Effector CD8-positive, alpha-beta T cell (primary cell): Measurements from ENCODE around the gene B4GALT2.

Source experiments
- DNase-seq: peaks from one replicate; lab custom pipeline; 2025; lab: John Stamatoyannopoulos, UW
- total RNA-seq, 4 experiments: gene quantifications; one replicate each; lab custom pipeline; 2026; lab: John Stamatoyannopoulos, UW

The B4GALT2 gene, protein sequence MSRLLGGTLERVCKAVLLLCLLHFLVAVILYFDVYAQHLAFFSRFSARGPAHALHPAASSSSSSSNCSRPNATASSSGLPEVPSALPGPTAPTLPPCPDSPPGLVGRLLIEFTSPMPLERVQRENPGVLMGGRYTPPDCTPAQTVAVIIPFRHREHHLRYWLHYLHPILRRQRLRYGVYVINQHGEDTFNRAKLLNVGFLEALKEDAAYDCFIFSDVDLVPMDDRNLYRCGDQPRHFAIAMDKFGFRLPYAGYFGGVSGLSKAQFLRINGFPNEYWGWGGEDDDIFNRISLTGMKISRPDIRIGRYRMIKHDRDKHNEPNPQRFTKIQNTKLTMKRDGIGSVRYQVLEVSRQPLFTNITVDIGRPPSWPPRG
- total RNA-seq: 4.6 to 25.1 (median 6.2) reads per million in 4 experiments

DNA sequence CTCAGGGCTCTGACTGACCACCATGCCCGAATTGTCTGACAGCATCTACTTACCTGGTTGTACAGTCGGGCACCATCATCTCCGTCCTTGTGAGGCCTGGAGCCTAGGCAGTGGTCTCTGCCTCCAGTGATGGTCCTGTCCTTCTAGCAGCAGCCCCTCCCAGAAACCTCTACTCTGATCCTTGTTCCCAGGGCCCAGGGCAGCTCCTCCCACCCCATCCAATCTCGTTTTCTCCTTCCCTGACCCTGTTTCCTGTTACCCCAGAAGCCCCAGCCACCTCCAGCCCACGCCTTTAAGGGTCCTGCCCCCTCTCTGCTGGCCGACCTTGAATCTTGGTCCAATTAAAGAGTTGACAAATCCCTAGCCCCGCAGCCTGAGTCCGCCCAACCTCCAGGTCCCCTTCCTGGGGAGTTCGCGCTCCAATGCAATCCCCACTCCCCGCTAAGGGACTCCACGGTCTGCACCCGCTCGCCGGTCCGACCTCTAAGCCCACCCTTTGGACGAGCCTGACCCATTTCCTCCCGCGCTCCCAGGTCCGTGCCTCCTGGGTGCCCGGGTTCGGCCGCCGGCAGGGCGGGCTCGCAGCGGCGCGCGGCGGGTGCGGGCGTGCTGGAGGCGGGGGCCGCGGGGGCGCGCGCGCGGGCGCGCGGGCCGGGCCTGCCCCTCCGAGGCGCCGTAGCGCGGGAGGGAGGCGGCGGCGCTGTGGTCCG, at the start of gene B4GALT2:
Gene B4GALT2, plus strand, starts transcription at position 660 of the 710 bp plus-strand sequence. CDS start 1,951 bp downstream, outside the sequence.
- no peak for DNase-seq

DNA sequence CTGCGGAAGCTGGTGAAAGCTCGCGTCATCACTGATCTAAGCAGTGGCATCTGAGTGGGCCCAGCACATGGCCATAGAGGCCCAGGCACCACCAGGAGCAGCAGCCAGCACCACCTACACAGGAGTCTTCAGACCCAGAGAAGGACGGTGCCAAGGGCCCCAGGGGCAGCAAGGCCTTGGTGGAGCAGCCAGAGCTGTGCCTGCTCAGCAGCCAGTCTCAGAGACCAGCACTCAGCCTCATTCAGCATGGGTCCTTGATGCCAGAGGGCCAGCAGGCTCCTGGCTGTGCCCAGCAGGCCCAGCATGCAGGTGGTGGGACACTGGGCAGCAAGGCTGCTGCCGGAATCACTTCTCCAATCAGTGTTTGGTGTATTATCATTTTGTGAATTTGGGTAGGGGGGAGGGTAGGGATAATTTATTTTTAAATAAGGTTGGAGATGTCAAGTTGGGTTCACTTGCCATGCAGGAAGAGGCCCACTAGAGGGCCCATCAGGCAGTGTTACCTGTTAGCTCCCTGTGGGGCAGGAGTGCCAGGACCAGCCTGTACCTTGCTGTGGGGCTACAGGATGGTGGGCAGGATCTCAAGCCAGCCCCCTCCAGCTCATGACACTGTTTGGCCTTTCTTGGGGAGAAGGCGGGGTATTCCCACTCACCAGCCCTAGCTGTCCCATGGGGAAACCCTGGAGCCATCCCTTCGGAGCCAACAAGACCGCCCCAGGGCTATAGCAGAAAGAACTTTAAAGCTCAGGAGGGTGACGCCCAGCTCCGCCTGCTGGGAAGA, 48.7 kb upstream of the B4GALT2 start:
- no peak for DNase-seq

DNA sequence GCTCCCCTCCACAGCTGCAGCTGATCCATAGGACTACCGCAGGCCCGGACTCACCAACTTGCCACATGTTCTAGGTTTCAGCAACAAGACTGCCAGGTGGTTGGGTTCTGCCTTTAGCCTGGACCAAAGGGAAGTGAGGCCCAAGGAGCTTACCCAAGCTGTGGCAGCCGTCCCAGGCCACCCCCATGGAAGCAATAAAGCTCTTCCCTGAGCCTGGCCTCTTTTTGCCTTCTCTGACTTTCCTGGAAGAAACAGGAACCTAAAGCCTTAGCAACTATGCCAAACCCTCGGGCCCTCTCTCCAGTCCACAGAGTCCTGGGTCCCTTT, 48.1 kb upstream of the B4GALT2 start:
- DNase-seq: no peak

DNA sequence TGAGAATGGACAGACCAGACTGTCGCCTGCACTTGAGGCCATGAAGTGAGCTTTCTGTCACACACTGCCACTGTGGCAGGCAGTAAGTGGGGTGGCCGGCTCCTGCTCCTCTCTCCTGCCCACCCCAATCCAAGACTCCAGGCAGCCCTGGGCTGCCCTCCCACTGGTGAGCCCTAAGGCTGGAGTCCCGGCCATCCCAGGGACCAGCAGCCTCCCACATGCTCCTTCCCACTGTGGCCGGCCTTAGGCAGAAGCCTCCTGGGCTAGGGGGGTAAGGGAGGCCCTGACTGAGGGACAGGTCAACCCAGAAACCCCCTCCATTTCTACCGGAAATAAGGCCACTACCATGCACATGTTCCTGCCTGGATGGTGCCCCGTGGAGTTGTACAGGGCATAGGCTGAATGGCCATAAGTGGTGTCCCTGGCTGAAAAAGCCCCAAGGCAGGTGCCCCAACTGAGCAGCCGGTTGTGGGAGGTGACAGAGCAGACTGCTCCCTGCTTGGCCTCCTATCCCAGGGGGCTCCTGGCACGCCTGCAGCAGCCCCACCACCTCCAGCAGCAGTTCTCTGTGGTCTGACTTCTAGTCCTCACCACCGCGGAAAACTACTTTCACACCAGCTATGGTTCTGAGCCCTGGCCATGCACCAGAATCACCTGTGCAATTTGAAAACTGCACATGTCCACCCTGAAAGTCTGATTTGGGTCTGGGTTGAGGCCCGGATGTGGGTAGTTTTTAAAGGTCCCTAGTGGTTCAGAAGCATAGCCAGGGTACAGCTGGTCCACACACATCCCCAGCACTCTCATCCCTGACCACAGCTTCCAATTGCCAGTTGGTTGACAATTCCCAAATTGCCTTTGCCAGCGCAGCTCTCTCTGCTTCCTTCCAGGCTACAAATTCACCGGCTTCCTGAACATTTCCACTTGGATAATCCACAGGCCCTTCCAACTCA, 47.0 kb upstream of the B4GALT2 start:
- DNase-seq: no peak

DNA sequence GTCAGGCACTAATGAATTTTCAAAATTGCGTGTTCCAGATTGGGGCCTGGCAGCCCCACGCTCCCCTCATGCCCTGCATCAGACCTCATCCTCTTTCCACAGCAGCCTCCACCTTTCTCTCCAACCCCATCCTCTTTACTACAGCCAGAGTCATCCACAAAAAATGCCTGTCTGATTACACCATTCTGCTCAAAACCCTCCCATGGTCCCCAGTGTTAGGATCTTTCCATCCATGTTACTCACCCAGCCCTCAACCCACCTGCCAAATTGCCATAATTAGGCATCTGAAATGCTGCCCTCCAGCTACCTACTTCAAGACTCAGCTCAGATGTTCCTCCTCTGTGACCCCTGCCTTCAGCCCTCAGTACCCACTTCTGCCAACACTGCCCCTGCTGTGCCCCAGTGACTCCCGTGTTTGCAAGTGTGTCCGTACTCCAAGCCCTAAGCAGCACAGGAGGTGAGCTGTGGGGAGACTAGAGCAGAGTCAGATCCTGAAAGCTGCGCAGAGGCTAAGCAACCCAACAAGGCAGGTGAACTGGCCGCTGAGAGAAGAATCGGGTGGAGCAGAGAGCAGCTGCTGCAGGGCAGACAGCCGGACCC, 46.1 kb upstream of the B4GALT2 start:
- no peak for DNase-seq

DNA sequence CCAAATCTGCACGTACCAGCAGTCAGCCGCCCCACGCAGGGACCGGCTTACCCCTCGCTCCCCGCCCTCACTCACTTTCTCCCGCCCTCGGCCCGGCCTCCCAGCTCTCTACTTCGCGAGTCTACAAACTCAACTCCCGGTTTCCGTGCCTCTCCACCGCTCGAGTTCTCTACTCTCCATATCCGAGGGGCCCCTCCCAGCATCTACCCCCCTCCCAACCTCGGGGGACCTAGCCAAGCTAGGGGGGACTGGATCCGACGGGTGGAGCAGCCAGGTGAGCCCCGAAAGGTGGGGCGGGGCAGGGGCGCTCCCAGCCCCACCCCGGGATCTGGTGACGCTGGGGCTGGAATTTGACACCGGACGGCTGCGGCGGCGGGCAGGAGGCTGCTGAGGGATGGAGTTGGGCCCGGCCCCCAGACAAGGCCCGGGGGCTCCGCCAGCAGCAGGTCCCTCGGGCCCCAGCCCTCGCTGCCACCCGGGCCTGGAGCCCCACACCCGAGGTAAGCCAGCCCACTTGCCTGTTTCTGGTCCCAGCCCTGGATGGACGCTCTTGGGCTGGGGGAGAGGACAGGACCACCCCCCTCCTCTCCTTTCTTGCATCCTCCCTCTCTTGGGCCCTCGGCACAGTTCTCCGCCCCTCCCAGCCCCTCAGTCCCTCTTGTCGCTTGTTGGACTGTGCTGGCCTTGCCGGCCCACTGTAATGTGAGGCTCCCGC, 45.5 kb upstream of the B4GALT2 start, which contains the start of gene ARTN:
Gene ARTN, plus strand, starts transcription at position 416 of the 715 bp plus-strand sequence. CDS start 1,856 bp downstream, outside the sequence.
- DNase-seq: no peak

DNA sequence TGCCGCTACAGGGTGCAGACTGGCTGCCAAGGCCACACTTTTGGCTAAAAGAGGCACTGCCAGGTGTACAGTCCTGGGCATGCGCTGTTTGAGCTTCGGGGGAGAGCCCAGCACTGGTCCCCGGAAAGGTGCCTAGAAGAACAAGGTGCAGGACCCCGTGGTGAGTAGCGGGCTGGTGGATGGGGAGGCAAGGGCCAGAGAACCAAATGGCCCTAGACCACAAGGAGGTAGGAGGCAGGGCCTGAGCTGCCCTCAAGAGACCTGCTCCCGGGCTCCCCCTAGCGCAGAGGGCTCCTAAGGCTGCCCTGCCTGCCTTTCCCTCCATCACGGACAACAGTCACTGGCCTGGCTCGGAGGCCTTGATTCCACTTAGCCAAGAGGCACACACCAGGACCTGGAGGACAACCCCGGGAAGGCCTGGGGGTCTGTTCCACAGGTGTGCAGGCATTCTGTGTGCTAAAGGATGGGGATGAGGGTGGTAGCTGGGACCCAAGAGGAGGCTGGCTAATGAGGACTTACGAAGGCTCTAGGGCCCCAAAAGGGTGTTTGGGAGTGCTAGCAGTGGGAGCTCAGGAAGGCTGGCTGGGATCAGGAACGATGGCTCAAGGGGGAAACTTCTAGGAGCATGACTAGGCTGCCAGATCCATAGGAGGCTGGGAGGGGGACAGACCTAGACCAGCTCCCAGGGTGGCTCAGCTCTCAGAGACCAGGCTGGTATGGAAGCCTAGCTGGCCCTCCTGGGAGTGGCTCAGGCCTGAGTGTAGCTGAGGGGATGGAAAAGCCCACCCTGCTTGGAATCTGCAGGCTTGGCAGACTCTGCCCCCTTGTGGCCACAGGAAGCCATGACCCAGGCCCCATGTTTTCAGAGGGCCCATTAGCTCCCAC, 44.7 kb upstream of the B4GALT2 start:
- DNase-seq: peak; percentile 30

DNA sequence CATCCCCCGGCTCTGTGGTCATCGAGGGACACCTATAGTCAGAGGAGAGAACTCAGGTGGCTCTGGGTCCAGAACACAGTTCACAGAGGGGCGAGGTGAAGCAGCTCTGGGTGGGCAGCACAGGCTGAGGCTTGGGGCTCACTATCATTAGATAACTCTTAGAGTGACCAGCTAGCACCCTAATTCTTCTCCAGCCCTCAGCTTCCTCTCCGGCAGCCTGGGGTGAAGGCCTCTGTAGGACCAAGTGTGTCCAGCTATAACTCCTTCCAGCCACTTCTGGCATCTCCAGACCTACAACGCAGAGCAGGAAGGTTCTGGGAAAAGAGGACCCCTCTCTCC, 44.1 kb upstream of the B4GALT2 start:
- DNase-seq: no peak

DNA sequence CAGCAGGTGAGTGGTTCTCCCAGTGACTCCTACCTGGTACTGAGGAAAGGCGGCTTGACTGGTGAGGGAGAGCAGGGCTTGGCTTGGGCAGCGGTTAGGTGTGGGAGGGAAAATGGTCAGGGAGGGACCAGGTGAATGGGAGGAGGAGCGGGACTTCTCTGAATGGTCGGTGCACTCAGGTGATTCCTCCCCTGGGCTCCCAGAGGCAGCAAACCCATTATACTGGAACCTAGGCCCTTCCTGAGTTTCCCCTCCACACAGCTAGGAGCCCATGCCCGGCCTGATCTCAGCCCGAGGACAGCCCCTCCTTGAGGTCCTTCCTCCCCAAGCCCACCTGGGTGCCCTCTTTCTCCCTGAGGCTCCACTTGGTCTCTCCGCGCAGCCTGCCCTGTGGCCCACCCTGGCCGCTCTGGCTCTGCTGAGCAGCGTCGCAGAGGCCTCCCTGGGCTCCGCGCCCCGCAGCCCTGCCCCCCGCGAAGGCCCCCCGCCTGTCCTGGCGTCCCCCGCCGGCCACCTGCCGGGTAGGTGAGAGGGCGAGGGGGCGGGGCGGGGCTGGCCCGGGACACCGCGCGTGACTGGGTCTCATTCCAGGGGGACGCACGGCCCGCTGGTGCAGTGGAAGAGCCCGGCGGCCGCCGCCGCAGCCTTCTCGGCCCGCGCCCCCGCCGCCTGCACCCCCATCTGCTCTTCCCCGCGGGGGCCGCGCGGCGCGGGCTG, 43.1 kb upstream of the B4GALT2 start:
- DNase-seq: no peak

DNA sequence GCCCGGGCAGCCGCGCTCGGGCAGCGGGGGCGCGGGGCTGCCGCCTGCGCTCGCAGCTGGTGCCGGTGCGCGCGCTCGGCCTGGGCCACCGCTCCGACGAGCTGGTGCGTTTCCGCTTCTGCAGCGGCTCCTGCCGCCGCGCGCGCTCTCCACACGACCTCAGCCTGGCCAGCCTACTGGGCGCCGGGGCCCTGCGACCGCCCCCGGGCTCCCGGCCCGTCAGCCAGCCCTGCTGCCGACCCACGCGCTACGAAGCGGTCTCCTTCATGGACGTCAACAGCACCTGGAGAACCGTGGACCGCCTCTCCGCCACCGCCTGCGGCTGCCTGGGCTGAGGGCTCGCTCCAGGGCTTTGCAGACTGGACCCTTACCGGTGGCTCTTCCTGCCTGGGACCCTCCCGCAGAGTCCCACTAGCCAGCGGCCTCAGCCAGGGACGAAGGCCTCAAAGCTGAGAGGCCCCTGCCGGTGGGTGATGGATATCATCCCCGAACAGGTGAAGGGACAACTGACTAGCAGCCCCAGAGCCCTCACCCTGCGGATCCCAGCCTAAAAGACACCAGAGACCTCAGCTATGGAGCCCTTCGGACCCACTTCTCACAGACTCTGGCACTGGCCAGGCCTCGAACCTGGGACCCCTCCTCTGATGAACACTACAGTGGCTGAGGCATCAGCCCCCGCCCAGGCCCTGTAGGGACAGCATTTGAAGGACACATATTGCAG, 42.4 kb upstream of the B4GALT2 start:
- no peak for DNase-seq

DNA sequence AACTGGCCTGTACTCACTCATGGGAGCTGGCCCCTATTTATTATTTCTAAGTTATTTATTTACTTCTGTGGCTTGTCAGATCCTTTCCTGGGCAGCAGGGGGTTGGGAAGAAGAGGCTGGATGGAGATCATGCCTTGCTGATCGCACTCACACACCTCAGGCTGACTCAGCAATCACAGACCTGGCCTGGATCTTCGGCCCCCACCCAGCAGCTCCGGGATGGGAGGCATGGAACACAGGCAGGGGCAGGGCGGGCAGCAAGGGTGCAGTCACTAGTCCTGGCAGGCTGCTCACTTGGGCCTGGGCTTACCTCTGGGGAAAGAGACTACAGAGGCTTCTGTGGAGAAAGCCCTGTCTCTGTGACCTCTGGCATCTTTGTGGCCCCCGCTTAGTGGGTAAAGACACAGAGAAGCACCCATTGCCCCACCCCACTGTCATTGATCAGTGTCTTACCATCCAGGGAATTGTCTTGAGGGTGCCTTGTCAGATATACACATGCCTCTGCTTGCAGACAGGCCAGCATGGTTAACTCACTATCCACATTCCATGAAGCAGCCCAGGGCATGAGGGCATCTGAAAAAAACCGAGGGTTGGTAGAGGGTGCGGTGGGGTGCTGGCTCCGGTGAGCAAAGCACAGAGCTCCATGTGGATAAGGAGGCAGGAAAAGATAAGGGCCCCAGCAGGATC, 41.7 kb upstream of the B4GALT2 start:
- DNase-seq: no peak

DNA sequence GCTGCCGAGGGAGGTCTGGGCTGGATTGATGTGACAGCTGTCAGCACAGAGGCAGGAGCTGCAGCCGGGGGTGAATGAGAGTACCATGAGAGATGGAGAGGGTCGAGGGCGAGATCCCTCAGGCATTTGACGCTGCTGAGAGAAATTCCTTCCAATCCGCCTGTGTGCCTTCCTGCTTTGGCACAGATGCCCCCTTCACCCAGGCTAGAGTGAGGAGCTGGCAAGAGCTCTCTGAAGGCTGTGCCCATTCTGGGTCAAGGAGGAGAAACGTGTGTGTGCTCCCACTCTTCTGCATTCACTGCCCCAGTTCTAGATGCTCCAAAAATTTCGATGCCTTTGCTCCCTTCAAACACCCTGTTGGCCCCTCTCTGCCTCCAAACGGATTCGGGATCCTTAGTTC, 40.6 kb upstream of the B4GALT2 start:
- DNase-seq: no peak

DNA sequence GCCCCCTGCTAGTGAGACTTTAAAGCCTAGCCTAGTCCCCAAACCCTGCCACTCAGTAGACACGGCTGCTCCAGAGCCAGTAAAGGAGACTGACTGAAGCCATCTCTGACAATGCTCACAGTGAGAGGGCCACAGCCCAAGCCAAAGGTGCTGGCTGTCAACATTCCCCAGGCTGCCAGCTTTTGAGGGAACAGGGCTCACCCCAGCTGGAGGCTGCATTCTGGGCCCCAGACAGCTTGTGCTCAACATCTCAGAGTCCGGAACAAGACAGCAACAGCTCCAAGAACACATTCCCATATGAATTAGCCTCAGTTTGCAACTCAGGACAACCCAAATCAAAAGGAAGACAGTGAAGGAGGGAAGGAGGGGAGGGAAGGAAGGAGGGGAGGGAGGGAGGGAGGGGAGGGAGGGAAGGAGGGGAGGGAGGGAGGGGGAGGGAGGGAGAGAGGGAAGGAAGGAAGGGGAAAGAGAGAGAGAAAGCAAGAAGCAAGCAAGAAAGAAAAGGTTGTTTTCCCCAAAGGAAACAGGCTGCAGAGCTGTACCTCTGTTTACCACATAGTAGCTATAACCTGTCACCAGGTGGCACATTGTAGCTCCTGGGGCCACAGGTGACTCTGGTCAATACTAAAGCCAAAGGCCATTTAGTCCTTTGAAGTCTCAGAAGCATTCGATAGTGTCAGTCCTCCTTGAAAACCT, 40.0 kb upstream of the B4GALT2 start:
- no peak for DNase-seq

DNA sequence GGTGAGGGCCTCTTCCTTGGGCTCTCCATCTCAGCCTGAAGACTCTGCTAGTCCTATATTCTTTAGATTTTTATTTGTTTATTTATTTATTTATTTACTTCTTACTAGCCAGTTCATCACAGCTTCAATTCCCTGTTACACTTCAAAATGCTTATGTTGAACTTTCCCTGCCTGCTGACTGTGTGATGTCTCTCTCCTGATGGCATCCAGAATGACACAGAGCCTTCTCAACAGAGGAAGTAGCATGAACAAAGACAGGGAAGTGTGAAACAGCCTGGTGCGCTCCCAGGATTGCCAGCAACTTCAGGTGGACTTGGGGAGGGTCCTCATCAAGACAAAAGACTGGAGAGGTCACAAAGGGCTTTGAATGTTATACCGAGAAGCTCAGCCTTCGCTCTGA, 36.6 kb upstream of the B4GALT2 start:
- no peak for DNase-seq

DNA sequence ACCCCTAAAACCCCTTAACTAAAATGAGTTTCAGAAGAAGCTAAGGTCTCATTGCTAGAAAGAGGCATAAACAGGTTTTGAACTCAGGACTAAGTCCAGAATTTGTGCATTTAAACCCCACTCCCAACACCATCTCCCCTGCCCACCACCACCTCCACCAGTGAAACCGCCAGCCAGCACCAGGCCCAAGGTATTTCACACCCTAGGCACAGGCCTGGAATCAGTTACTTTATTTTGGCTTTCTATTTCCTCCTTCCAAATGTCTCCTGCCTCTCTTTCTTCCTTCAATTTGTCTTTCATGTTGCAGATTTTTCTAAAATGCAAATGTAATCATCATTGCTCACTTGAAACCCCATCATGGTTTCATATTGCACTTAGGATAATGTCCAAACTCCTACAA, 34.1 kb upstream of the B4GALT2 start:
- DNase-seq: no peak

DNA sequence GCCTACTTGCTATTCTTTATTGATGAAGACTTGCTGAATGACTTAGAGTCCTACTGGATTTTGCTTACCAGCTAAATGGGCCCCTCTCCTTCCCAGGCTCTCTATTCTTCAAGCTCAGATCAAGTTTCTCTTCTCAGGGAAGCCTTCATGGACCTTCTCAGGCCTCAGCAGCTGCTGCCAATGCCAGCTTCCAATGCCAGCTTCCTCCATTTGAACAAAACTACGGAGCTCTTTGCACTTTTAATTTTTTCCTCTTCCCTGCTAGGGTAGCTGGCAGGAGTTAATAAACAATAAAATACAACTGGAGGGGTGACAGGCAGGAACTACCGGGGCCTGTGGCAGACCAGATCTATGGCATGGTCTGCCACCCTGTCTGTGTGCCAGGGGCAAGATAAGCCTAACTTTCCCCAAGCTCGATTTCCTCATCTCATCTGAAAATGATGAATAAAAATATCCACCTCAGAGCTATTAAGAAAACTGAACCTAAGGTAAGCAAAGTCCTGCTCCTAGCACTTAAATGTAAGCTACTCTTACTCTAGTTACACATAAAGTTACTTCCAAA, 33.3 kb upstream of the B4GALT2 start:
- no peak for DNase-seq
